H7 (cell line): ENCODE results near the gene DDAH2. TPM values are rescaled to one million over a fixed set of nuclear protein-coding genes. Genes with fewer than 3 reads are reported as not detected.
"Not testable (repeated sequence)": the region's sequence is repeated elsewhere in the genome, so short reads cannot be mapped to it uniquely, and the experiment has no call there.

Experiments
- DNase-seq: peaks from one replicate; pipeline ENCODE4 v3.0.0; 2012
- H3K27me3 ChIP-seq: 2 replicates; pipeline ENCODE4 v1.6.0; 2011; ENCODE audit warnings: mild to moderate bottlenecking, low read length; ENCODE audit not compliant: control insufficient read depth, insufficient read depth
- H3K36me3 ChIP-seq: replicated peaks from 2 replicates; pipeline ENCODE4 v1.5.1; 2011; ENCODE audit warnings: low read length; ENCODE audit not compliant: control insufficient read depth, insufficient read depth
- H3K4me3 ChIP-seq: 2 replicates; pipeline ENCODE4 v1.5.1; 2011; ENCODE audit warnings: low read depth, mild to moderate bottlenecking, control low read depth, low read length, moderate library complexity; ENCODE audit not compliant: insufficient read depth
- total RNA-seq: library from RNA; depleted of rRNA; stranded (reverse); fragments of >200 nt; shearing (Covaris generic); gene quantifications from 2 replicates; pipeline ENCODE4 v1.2.3, GENCODE V29; 2014

The DDAH2 gene
- total RNA-seq, 1 experiment from 2014 or later: 99.2 TPM

DNA sequence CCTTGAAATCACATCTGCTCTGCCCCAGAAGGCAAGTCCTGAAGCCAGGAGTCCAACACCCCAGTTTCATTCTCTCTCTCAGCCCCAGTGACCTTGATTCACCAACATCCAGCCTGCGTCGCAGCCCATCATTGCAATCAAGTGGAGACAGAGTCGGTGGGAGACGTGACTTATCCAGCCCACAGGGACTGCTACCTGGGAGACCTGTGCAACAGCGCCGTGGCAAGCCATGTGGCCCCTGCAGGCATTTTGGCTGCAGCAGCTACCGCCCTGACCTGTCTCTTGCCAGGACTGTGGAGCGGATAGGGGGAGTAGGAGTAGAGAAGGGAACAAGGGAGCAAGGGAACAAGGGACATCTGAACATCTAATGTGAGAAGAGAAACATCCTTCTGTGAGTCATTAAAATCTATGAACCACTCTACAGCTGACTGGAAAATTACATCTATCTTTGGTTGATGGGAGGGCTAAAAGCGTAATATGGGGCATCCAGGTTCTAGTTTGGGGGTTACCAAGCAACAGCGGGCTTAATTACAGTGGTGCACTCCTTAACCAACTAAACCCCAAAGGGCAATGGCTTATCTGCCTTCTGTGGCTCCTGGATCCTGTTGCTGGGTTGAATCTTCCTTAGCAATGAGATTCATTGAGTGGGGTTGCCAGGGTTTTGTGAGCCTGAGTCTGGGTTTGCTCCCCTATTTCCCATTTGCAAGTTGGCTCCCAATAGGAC is 11.4 kb downstream of the DDAH2 start:
- Histone ChIP-seq H3K4me3 (no peak overlapping the region), H3K36me3 (no peaks in the 10 kb centered on the region), H3K27me3 (no peaks in the 10 kb centered on the region)
- peak; percentile 87 for DNase-seq

DNA sequence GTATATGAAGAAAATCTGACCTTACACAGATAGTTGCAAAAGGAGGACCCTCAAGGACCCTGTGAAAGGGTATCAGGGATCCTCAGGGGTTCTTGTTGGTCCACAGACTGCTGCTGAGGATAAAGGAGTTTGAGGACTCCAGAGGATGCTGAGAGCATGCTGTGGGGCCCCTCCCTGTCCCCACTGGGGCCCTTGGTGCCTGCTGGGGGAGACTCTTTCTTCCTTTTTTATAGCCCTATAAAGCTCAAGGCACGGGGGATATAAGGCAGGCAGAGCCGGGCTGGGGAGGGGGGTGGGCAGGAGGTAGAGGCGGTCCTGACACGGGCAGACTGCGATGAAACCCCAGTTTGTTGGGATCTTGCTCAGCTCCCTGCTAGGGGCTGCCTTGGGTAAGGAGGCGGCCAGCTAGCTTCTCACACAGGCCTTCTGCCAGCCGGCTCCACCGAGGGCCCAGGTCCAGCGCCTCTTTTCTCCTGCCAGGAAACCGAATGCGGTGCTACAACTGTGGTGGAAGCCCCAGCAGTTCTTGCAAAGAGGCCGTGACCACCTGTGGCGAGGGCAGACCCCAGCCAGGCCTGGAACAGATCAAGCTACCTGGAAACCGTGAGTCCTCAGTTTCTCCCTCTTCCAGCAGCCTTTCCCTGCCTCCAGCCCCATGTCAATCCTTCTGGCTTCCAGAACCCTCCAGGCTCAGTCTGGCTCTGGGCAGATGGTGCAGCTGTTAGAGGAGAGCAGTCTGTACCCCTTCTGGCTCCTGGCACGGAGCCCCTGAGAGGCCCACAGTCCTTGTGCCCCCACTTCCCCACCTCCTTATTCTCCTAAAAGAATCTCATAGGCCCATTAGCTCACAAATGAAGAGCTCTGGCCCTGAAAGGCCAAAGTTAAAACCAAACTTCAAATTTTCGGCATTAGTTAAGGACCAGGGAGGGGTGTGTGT is 13.8 kb downstream of the DDAH2 start, which contains the start of gene LY6G6D:
TSS of gene LY6G6D (plus strand) at position 327 of the 937 bp plus-strand sequence. CDS start at position 335, 8 bp downstream.
- Histone ChIP-seq H3K27me3 (no peaks in the 10 kb centered on the region), H3K36me3 (no peaks in the 10 kb centered on the region), H3K4me3 (no peak within 1 kb of the TSS)
- DNase-seq: peak; percentile 73

DNA sequence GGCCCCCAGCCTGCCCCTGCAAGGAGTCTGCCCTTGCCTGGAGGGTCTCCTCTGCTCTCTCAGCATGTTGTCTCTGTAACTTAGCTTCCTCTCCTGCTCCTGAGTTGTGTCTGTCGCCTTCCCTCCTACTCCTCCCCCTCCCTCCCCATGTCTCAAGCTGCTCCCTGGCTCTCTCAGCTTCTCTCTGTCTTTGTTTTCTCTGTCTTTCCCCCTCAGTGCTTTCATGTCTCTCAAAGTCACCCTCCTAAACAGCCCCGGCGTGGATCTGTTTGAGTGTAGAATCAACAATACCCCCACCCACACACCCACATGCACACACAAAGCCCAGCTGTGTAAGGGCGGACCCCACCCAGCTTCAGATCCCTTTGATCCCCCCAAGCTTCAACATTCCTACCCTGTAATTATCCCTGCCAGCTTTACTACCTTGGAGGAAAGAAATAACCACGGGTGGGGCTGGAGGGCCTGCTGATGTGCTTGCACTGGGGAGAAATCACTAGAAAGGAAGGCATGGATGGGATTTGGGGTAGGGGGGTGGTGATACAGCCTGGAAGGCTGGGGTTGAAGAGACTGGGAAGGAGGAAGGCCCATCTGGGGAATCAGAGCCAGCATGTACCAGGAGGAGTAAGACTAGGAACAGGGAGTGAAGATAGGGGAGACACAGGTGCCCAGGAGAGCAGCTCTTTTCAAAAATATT is 15.0 kb downstream of the DDAH2 start:
- peak; percentile 83 for DNase-seq
- H3K27me3 ChIP-seq: no peaks in the 10 kb centered on the region
- no peak overlapping the region for H3K4me3 ChIP-seq
- H3K36me3 ChIP-seq: no peaks in the 10 kb centered on the region

DNA sequence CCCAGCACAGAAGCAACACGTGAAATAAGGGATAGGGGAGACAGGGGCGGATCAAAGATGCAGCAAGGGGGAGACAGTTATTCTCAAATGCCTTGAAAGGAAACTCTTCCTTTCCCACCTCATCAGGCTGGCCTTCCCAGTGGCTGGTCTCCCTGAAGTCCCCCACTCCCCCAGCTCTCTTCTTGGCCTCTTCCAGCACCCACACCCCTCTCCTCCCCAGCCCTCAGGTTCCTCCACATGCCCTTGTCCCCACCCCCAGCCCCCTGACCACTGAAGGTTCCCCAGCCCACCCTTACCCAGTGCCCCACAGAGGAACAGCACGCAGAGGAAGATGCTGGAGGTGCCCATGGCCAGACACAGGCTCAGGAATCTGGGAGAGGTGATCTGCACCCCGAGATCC is 15.6 kb downstream of the DDAH2 start:
- peak; percentile 52 for DNase-seq
- Histone ChIP-seq H3K4me3 (no peak overlapping the region), H3K36me3 (no peaks in the 10 kb centered on the region), H3K27me3 (no peaks in the 10 kb centered on the region)

DNA sequence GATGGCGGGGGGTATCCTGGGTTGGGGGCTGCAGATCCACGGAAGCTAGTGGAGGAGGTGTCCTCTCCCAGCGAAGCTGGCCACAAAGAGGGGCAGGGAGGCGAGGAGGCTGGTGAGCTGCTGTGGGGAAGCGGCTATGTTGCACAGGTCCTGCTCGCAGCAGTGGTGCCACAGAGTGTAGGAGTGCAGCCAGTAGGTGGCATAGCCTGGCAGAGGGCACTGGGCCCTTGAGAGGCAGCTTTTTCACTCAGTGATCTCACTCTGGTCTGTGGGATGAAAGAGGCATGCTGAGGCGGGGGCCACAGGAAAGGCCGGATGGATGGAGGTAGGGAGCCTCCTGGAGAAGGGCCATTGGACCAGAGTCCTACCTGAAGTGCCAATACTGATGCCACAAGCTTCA is 16.8 kb downstream of the DDAH2 start:
- Histone ChIP-seq H3K4me3 (no peak overlapping the region), H3K27me3 (no peaks in the 10 kb centered on the region; the same call in 1 of the 2 replicates), H3K36me3 (no peaks in the 10 kb centered on the region)
- DNase-seq: no peak

DNA sequence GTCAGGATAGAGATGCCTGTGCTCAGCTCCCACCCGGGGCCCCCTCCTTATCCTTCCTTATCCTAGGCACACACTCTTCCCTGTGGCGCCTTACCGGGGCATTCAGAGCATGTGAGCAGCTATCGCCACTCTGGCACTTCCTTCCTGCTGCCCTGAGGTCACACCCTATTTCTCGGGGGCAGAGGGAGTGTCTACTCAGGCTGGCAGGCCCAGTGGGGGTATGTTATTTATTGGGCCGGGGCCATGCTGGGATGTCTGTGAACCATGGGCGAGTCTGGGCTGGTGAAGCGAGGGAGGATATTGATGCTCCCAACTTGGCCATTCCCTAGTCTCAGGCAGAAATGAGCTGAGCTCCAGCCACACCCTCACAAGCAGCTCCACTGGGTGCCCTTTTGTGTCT is 17.9 kb downstream of the DDAH2 start:
- Histone ChIP-seq H3K27me3 (no peaks in the 10 kb centered on the region; the same call in 1 of the 2 replicates), H3K36me3 (no peaks in the 10 kb centered on the region), H3K4me3 (no peak overlapping the region)
- no peak for DNase-seq

DNA sequence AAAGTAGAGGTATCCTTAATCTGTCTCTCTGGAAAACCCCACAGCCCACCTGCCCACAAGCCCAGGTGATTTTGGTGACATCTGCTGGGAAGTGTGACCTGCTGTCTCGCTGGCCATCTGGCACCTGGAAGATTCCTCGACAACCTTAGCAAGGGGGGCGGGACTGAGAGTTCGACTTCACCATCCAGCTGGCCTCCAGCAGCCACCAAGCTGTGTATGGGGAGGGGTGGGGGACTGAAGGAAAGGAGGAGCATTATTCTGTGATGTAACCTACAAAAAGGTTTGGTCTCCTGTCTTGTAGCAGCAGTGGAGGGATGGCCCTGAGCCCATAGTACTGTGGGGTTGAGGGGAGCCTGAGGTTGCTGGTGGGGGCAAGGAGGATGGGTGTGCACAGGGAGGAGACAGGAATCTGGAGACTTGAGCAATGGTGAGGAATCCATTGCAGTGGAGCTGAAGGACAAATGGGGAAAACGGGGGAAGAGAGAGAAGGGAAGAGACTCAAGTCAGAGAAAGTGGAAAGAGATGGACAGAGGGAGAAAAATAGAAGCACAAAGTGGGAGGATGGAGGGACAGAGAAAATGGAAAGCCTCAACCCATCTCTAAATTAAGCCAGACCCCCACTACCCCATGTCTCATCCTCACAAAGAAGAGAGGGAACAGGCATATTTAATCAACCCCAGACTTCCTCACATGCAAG is 18.4 kb downstream of the DDAH2 start:
- Histone ChIP-seq H3K36me3 (no peaks in the 10 kb centered on the region), H3K4me3 (no peak overlapping the region), H3K27me3 (no peaks in the 10 kb centered on the region; the same call in 1 of the 2 replicates)
- peak; percentile 60 for DNase-seq

DNA sequence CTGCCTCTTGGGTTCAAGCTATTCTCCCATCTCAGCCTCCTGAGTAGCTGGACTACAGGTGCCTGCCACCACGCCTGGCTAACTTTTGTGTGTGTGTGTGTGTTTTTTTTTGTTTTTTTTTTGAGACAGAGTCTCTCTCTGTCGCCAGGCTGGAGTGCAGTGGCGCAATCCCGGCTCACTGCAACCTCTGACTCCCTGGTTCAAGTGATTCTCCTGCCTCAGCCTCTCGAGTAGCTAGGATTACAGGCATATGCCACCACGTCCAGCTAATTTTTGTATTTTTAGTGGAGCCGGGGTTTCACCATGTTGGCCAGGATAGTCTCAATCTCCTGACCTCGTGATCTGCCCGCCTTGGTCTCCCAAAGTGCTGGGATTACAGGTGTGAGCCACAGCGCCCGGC is 19.9 kb downstream of the DDAH2 start:
- DNase-seq: not testable (repeated sequence)

DNA sequence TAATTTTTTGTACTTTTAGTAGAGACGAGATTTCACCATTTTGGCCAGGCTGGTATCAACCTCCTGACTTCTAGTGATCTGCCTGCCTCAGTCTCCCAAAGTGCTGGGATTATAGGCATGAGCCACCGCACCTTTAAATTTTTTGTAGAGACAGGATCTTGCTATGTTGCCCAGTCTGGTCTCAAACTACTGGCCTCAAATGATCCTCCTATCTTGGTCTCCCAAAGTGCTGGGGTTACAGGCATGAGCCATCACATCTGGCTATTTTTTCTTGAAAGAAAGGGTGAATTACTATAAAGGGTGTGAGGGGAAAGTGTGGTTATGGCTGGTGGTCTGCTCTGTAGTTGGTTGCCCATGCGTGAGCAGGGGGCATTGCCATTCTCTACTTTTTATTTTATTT is 20.9 kb downstream of the DDAH2 start:
- Histone ChIP-seq H3K4me3 (no peak overlapping the region), H3K36me3 (no peaks in the 10 kb centered on the region), H3K27me3 (no peaks in the 10 kb centered on the region; the same call in 1 of the 2 replicates)
- no peak for DNase-seq

More for the DNA sequence above, 19.9 kb downstream of the DDAH2 start:
- not testable (repeated sequence) for H3K27me3 ChIP-seq, H3K36me3 ChIP-seq, H3K4me3 ChIP-seq

DNA sequence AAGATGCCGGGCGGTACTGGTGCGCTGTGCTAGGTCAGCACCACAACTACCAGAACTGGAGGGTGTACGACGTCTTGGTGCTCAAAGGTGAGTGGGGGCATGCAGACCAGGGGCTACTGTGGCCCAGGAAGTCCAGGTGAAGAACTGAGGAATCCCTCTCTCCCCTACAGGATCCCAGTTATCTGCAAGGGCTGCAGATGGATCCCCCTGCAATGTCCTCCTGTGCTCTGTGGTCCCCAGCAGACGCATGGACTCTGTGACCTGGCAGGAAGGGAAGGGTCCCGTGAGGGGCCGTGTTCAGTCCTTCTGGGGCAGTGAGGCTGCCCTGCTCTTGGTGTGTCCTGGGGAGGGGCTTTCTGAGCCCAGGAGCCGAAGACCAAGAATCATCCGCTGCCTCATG is 21.4 kb downstream of the DDAH2 start:
- H3K4me3 ChIP-seq: no peak overlapping the region
- no peaks in the 10 kb centered on the region for H3K36me3 ChIP-seq
- DNase-seq: no peak
- no peaks in the 10 kb centered on the region; the same call in 1 of the 2 replicates for H3K27me3 ChIP-seq

DNA sequence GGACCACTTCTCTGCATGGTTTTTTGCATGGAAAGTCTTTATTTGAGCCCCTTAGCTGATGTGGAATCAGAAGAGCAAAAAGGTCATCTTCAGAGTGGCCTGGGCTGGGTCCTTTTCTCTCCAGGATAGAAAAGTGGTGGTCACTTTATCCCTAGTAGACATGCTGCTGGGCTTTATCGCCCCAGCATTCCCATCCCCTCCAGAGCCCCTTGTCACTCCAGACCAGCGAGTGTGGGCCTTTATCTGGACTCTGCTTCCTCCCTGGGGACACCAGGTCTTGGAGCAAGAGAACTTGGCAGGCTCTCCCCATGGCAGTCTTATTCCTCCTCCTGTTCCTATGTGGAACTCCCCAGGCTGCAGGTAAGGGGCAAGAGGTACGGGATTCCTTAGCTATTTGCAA is 22.5 kb downstream of the DDAH2 start, which contains the start of gene LY6G6F:
TSS of gene LY6G6F (plus strand) at position 268 of the 400 bp plus-strand sequence. CDS start at position 309, 41 bp downstream.
- Histone ChIP-seq H3K4me3 (no peak within 1 kb of the TSS), H3K27me3 (no peaks in the 10 kb centered on the region; the same call in 1 of the 2 replicates), H3K36me3 (no peaks in the 10 kb centered on the region)
- no peak for DNase-seq

DNA sequence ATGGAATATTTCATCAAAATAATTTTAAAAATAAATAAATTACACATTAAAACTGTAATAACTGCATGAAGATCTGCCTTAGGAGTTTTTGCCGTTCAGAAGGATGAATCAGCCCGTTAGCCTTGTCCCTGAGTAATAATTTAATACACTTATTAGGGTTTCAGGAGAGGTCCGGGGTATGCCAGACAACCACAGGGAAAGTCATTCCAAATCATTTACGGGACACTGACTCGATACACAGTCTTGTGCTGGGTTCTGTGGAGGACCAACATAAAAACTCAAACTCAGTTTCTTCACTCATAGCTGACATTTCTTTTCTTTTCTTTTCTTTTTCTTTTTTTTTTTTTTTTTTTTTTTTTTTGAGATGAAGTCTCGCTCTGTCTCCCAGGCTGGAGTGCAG is 23.2 kb downstream of the DDAH2 start:
- DNase-seq: no peak
- H3K27me3 ChIP-seq: no peaks in the 10 kb centered on the region; the same call in 1 of the 2 replicates
- H3K36me3 ChIP-seq: no peaks in the 10 kb centered on the region
- no peak overlapping the region for H3K4me3 ChIP-seq

DNA sequence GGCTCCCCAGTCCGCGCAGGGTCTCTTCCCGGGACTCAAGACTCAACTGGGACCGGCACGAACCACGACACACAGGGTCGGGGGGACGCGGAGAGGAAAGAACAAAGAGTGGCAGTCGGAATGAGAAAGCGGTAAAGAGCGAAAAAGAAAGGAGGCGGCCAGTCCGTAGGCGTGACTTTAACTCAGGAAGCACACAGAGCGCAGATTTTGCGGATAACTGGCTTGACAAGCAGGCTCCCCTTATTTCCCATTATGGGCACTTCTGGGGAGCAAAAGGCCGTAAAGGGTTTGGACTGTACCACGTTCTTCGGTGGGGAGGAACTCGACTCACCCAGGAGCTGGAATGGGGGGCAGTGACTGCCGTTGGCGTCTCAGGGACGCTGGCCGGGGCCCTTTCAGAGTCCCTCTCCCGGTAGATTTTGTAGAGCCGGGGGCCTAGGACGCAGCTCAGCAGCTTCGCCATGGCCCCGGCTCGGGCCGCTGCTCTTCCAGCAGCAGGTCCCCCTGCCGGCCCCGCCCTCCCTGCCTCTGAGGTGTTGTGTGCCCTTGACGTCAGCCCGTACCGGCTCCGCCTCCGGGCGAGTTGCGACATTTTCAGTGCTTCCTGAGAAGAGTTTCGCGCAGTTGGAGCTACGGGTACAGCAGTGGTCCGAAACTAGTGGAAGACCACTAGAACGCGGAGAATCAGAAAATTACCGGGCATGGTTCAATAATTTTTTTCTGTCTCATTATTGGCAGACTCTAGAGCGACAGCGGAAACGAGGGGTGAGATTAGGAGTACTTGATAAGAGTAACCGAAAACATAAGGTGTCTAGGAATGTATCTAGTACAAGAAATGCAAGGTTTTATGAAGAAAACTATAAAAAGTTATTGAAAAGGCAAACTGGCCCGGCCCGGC is 26.0 kb downstream of the DDAH2 start, which contains the start of gene ABHD16A:
TSS of gene ABHD16A (minus strand) at position 506 of the 898 bp plus-strand sequence. CDS start at position 463, 43 bp downstream.
- Histone ChIP-seq H3K4me3 (peak within 1 kb of the TSS; percentile 87), H3K27me3 (no peaks in the 10 kb centered on the region; the same call in 1 of the 2 replicates), H3K36me3 (no peaks in the 10 kb centered on the region)
- peak; percentile 99 for DNase-seq
